CD4-positive, alpha-beta T cell (primary cell): ENCODE results near the gene PCYT1A. TPM values are rescaled to one million over a fixed set of nuclear protein-coding genes. Genes with fewer than 3 reads are reported as not detected.
A peak's percentile ranks its signal among the peaks of the same experiment; 100 is the strongest.

Experiments
- ATAC-seq: fragments of 200-7000 bp; cut with Tn5 transposase; one replicate; pipeline ENCODE4 v1.10.0; 2022; ENCODE audit warnings: mild to moderate bottlenecking; ENCODE audit not compliant: poor library complexity
- CTCF ChIA-PET: fragments of 350-600 bp; sonication (Branson Sonifier 250); formaldehyde crosslinking; loops from one replicate; lab custom pipeline; 2021; ENCODE audit warnings: antibody characterized with exemption, inconsistent platforms; lab: Charles Lee
- POLR2A ChIA-PET: fragments of 350-600 bp; sonication (Branson Sonifier 250); formaldehyde crosslinking; loops from one replicate; lab custom pipeline; 2021; ENCODE audit warnings: antibody characterized with exemption, inconsistent platforms; lab: Charles Lee
- DNase-seq, 14 experiments: peaks; one replicate each; pipeline ENCODE4 v3.0.0-alpha.2; 2013 to 2020; ENCODE audit warnings: mixed read lengths in 2 of 14
- H3K27ac ChIP-seq, 2 donors: one replicate each; pipeline versions ENCODE4 v1.5.1 to v1.7.0; 2013; ENCODE audit warnings: low read length in 2 of 2, low read depth in 1 of 2, mild to moderate bottlenecking in 1 of 2
- H3K27me3 ChIP-seq, 2 experiments: 1 replicate in 1 of 2; 2 replicates in 1 of 2; pipeline versions ENCODE4 v1.6.1 to v1.7.0; 2013; ENCODE audit warnings: low read length in 2 of 2, control low read depth in 1 of 2, mild to moderate bottlenecking in 1 of 2, moderate library complexity in 1 of 2; ENCODE audit not compliant: insufficient read depth in 2 of 2, control insufficient read depth in 1 of 2
- H3K36me3 ChIP-seq: one replicate; pipeline ENCODE4 v1.6.1; 2013; ENCODE audit warnings: low read length, control low read depth; ENCODE audit not compliant: insufficient read depth
- H3K4me1 ChIP-seq: one replicate; pipeline ENCODE4 v1.6.1; 2013; ENCODE audit warnings: low read length, control low read depth; ENCODE audit not compliant: insufficient read depth
- H3K4me3 ChIP-seq: one replicate; pipeline ENCODE4 v1.5.1; 2013; ENCODE audit warnings: mild to moderate bottlenecking, low read length, moderate library complexity
- H3K9me3 ChIP-seq, 2 experiments: 1 replicate in 1 of 2; 2 replicates in 1 of 2; pipeline versions ENCODE4 v1.6.1 to v1.7.0; 2013; ENCODE audit warnings: low read length in 2 of 2, mild to moderate bottlenecking in 2 of 2, control low read depth in 1 of 2, moderate library complexity in 1 of 2; ENCODE audit not compliant: control insufficient read depth in 1 of 2, insufficient read depth in 1 of 2
- H3K27ac Mint-ChIP-seq: one replicate; pipeline ENCODE4 v1.8.0; 2020; ENCODE audit warnings: mixed read lengths
- H3K27me3 Mint-ChIP-seq: one replicate; pipeline ENCODE4 v1.8.0; 2021; ENCODE audit warnings: mixed read lengths
- H3K36me3 Mint-ChIP-seq: one replicate; pipeline ENCODE4 v1.8.0; 2021; ENCODE audit warnings: low read depth, mixed read lengths
- H3K4me1 Mint-ChIP-seq: one replicate; pipeline ENCODE4 v1.8.0; 2021; ENCODE audit warnings: low read depth, mixed read lengths
- H3K4me3 Mint-ChIP-seq: one replicate; pipeline ENCODE4 v1.8.0; 2020; ENCODE audit warnings: mild to moderate bottlenecking, mixed read lengths
- H3K9me3 Mint-ChIP-seq: one replicate; pipeline ENCODE4 v1.8.0; 2020; ENCODE audit warnings: mixed read lengths
- intact Hi-C, 2 experiments: fragments of 100-400 bp; cut with DNase I in 1 of 2; cut with micrococcal nuclease in 1 of 2; formaldehyde crosslinking; loops; one replicate each; pipeline versions ENCODE4 v1.15.1 to v1.9.0; 2023 to 2025; cut with DNase I, micrococcal nuclease
- total RNA-seq, 174 experiments: library from RNA in 2 of 174; stranded (reverse) in 2 of 174; gene quantifications; one replicate each; pipeline ENCODE4 v1.2.3 and lab custom pipeline; 2021 to 2026
- TF ChIP-seq, protein P1 (sequence below): fragments of 200-600 bp; IDR thresholded peaks from one replicate; pipeline ENCODE4 v1.8.0; 2022; ENCODE audit warnings: antibody characterized with exemption, mild to moderate bottlenecking

The PCYT1A gene
- total RNA-seq, 2 experiments from 2014 or later, result 49.8 to 54.7 TPM

DNA sequence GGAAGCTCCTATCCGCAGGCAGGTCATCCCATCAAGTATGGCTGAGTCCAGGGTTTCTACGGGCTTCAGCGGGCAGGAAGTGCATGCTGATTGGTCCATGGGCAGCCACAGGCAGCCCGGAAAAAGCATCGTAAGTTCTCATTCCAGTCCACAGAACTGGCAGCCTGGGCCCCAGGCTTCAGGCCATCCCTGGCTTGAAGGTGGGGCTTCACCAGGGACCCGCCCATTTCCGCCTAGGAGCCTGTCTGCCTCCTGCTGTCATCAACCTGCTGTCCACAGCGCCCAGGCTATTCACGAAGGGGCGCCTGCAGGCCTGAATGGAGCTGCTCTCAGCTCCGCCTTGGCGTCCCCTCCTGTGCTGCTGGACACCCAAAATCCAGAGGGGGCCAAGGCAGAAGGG is 13.9 kb downstream of the PCYT1A start:
- ATAC-seq, result no peak
- no peak overlapping the region for H3K4me3 Mint-ChIP-seq
- ChIA-PET POLR2A (interaction anchor here (1.4 to 3.2 kb wide), 2 partner anchors 45 to 159 kb away, joined by 3 to 16 read pairs; partner anchors contain the start of genes DYNLT2B and UBXN7), CTCF (interaction anchor here (1.7 kb wide), 1 partner anchor 20 kb away, joined by 4 read pairs; no protein-coding TSS in a partner anchor)
- no peaks in the 10 kb centered on the region for H3K27me3 Mint-ChIP-seq
- peaks cover 33% of the 10 kb centered on the region for H3K4me1 ChIP-seq
- DNase-seq, result peak in 3 of 14 experiments; percentile 20 to 37 (median 36)
- peaks cover 26% of the 10 kb centered on the region for H3K36me3 ChIP-seq
- TF ChIP-seq, protein P1, sequence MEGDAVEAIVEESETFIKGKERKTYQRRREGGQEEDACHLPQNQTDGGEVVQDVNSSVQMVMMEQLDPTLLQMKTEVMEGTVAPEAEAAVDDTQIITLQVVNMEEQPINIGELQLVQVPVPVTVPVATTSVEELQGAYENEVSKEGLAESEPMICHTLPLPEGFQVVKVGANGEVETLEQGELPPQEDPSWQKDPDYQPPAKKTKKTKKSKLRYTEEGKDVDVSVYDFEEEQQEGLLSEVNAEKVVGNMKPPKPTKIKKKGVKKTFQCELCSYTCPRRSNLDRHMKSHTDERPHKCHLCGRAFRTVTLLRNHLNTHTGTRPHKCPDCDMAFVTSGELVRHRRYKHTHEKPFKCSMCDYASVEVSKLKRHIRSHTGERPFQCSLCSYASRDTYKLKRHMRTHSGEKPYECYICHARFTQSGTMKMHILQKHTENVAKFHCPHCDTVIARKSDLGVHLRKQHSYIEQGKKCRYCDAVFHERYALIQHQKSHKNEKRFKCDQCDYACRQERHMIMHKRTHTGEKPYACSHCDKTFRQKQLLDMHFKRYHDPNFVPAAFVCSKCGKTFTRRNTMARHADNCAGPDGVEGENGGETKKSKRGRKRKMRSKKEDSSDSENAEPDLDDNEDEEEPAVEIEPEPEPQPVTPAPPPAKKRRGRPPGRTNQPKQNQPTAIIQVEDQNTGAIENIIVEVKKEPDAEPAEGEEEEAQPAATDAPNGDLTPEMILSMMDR, result no peak
- H3K27me3 ChIP-seq, result no peaks in the 10 kb centered on the region
- H3K4me1 Mint-ChIP-seq, result peaks cover 19% of the 10 kb centered on the region
- peak overlapping the region; percentile 51 to 76 for H3K27ac ChIP-seq
- H3K9me3 Mint-ChIP-seq, result no peaks in the 10 kb centered on the region
- H3K4me3 ChIP-seq, result no peak overlapping the region
- peaks cover 31% of the 10 kb centered on the region for H3K36me3 Mint-ChIP-seq
- intact Hi-C loops, result no loop called here
- H3K9me3 ChIP-seq, result peaks cover 0 to 4% of the 10 kb centered on the region in 2 experiments
- peak overlapping the region; percentile 91 for H3K27ac Mint-ChIP-seq

DNA sequence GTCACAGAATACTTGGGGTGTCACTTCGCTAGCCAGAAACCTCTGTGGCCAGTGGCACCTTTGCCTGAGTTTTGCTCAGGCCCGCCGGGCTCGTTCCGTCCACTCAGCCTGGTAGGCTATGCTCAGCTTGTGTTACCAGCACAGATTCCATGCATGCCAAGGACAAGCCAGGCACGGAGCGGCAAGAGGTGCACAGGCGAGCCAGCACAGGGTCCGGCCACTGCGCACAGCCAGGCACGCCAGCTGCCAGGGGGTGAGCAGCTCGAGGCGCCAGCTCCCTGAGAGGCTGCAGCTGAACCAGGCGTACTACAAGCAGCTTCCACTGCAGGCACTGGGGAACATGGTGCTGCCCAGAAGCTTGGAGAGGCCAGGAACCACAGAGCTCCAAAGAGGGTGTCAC is 14.7 kb downstream of the PCYT1A start:
- peaks cover 0 to 4% of the 10 kb centered on the region in 2 experiments for H3K9me3 ChIP-seq
- peaks cover 27% of the 10 kb centered on the region for H3K4me1 ChIP-seq
- ChIA-PET CTCF (interaction anchor here (1.7 kb wide), 1 partner anchor 19 kb away, joined by 4 read pairs; no protein-coding TSS in a partner anchor), POLR2A (interaction anchor here (1.4 kb wide), 1 partner anchor 160 kb away, joined by 3 read pairs; the partner anchor contains the start of gene UBXN7)
- no peaks in the 10 kb centered on the region for H3K9me3 Mint-ChIP-seq
- H3K27ac ChIP-seq, result peak overlapping the region in 1 of 2 donors; percentile 76
- no peak overlapping the region for H3K4me3 Mint-ChIP-seq
- no peak overlapping the region for H3K4me3 ChIP-seq
- ATAC-seq (no peak), DNase-seq (no peak)
- intact Hi-C loops, result no loop called here
- no peaks in the 10 kb centered on the region for H3K27me3 ChIP-seq
- H3K27ac Mint-ChIP-seq, result no peak overlapping the region
- peaks cover 26% of the 10 kb centered on the region for H3K36me3 ChIP-seq
- H3K36me3 Mint-ChIP-seq, result peaks cover 36% of the 10 kb centered on the region
- H3K4me1 Mint-ChIP-seq, result peaks cover 12% of the 10 kb centered on the region
- TF ChIP-seq, protein P1, result no peak
- H3K27me3 Mint-ChIP-seq, result no peaks in the 10 kb centered on the region

DNA sequence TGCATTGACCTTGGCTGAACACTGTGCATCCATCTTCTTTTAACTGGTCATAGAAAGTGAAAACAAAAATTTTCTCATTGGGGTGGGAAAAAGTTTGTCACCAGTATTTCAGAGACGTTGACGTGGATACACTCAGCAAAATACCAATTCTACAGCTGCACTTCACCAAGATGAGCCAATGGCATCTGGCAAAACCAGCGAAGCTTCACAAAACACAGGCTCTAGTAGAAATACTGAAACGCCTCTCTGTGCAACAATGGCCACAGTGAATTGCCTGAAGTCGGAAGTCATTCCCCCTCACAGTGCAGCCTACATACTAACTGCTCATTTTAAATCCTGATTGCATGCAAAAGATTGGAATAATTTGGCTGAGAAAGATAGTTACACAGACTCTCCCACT is 17.0 kb downstream of the PCYT1A start:
- Histone ChIP-seq H3K27ac (no peak overlapping the region), H3K27me3 (no peaks in the 10 kb centered on the region), H3K9me3 (peaks cover 0 to 4% of the 10 kb centered on the region in 2 experiments), H3K4me3 (no peak overlapping the region), H3K4me1 (peaks cover 27% of the 10 kb centered on the region), H3K36me3 (peaks cover 38% of the 10 kb centered on the region)
- ATAC-seq, result no peak
- H3K4me1 Mint-ChIP-seq, result peaks cover 12% of the 10 kb centered on the region
- peaks cover 43% of the 10 kb centered on the region for H3K36me3 Mint-ChIP-seq
- TF ChIP-seq, protein P1, result no peak
- H3K4me3 Mint-ChIP-seq, result no peak overlapping the region
- no peak overlapping the region for H3K27ac Mint-ChIP-seq
- POLR2A ChIA-PET, result no interaction called here
- no peaks in the 10 kb centered on the region for H3K27me3 Mint-ChIP-seq
- intact Hi-C loops, result no loop called here
- CTCF ChIA-PET, result no interaction called here
- no peak for DNase-seq
- no peaks in the 10 kb centered on the region for H3K9me3 Mint-ChIP-seq
